Medulla oblongata (tissue), 1 donor: Measurements from ENCODE around the gene ATP5ME.
"Not testable (repeated sequence)": the region's sequence is repeated elsewhere in the genome, so short reads cannot be mapped to it uniquely, and the experiment has no call there.

Experiments used
- DNase-seq: peaks from one replicate; pipeline ENCODE4 v3.0.0-alpha.2; 2015; ENCODE audit errors: extremely low spot score

The ATP5ME gene

GRCh38 chr4:635851-636627 lies 38.0 kb downstream of the ATP5ME start:
- DNase-seq, result no peak

- DNase-seq, result not testable (repeated sequence)
These were observed 38.8 kb downstream of the ATP5ME start for GRCh38 chr4:635066-635835.

- DNase-seq, result no peak
These were observed 39.5 kb downstream of the ATP5ME start for GRCh38 chr4:634599-634985.

- DNase-seq, result no peak
These were observed 40.0 kb downstream of the ATP5ME start for GRCh38 chr4:633976-634598.

GRCh38 chr4:633406-633805 lies 40.7 kb downstream of the ATP5ME start:
- DNase-seq, result no peak

GRCh38 chr4:632926-633325 lies 41.1 kb downstream of the ATP5ME start:
- no peak for DNase-seq

- DNase-seq, result no peak
These were observed 41.8 kb downstream of the ATP5ME start for GRCh38 chr4:632196-632790.

GRCh38 chr4:630656-631055 lies 43.4 kb downstream of the ATP5ME start:
- no peak for DNase-seq

- DNase-seq, result no peak
These were observed 44.0 kb downstream of the ATP5ME start for GRCh38 chr4:629915-630641.

GRCh38 chr4:629636-629914 lies 44.5 kb downstream of the ATP5ME start:
- no peak for DNase-seq

- DNase-seq, result no peak
These were observed 45.0 kb downstream of the ATP5ME start for GRCh38 chr4:628821-629635.

GRCh38 chr4:628311-628741 lies 45.8 kb downstream of the ATP5ME start:
- no peak for DNase-seq

- DNase-seq, result no peak
These were observed 46.5 kb downstream of the ATP5ME start for GRCh38 chr4:627347-628125.

- DNase-seq, result no peak
These were observed 47.6 kb downstream of the ATP5ME start for GRCh38 chr4:626201-627091.

GRCh38 chr4:625631-626161 lies 48.4 kb downstream of the ATP5ME start:
- DNase-seq, result no peak

GRCh38 chr4:624705-625590 lies 49.1 kb downstream of the ATP5ME start, which contains the start of gene PDE6B:
TSS of gene PDE6B (plus strand) at chr4:625573. CDS start at chr4:625627, 54 bp downstream.
- DNase-seq, result no peak

GRCh38 chr4:623914-624566 lies 50.0 kb downstream of the ATP5ME start:
- DNase-seq, result no peak
